Gastroesophageal sphincter (tissue), 4 donors: ENCODE results near the gene NUDT10. TPM values are rescaled to one million over a fixed set of nuclear protein-coding genes. Genes with fewer than 3 reads are reported as not detected.
"Not testable (repeated sequence)": the region's sequence is repeated elsewhere in the genome, so short reads cannot be mapped to it uniquely, and the experiment has no call there.

ENCODE experiments used
- ATAC-seq: fragments of 150-250 bp; one replicate; pipeline ENCODE4 v1.9.1; 2016; ENCODE audit warnings: mild to moderate bottlenecking, moderate library complexity
- H3K27ac ChIP-seq, 4 donors: fragments of 200-600 bp; sonication (generic) in 3 of 4; 1 replicate in 3 of 4; 2 replicates in 1 of 4; pipeline ENCODE4 v1.5.1; 2016 to 2019
- H3K27me3 ChIP-seq: fragments of 200-600 bp; sonication (generic); one replicate; pipeline ENCODE4 v1.5.1; 2019
- H3K36me3 ChIP-seq, 2 donors: fragments of 200-600 bp; sonication (generic); one replicate each; pipeline ENCODE4 v1.5.1; 2019; ENCODE audit warnings: control low read depth in 1 of 2
- H3K4me1 ChIP-seq, 3 donors: fragments of 200-600 bp; sonication (generic); 1 replicate in 2 of 3; 2 replicates in 1 of 3; pipeline ENCODE4 v1.5.1; 2016 to 2019; ENCODE audit warnings: control low read depth in 2 of 3
- H3K4me3 ChIP-seq, 2 donors: fragments of 200-600 bp; sonication (generic); one replicate each; pipeline ENCODE4 v1.5.1; 2019; ENCODE audit warnings: mild to moderate bottlenecking in 1 of 2, moderate library complexity in 1 of 2
- H3K9me3 ChIP-seq, 3 donors: fragments of 200-600 bp; sonication (generic); one replicate each; pipeline ENCODE4 v1.5.1; 2017 to 2019; ENCODE audit warnings: control low read depth in 2 of 3
- CTCF ChIP-seq, 4 experiments: fragments of 200-600 bp in 2 of 4; fragments of 450-650 bp in 2 of 4; sonication (generic) in 1 of 4; IDR thresholded peaks; one replicate each; pipeline ENCODE4 v1.5.1; 2017 to 2019; ENCODE audit warnings: antibody characterized with exemption in 4 of 4, mild to moderate bottlenecking in 2 of 4, moderate library complexity in 2 of 4
- EP300 ChIP-seq: sonication (generic); formaldehyde crosslinking; IDR thresholded peaks from one replicate; pipeline ENCODE4 v1.6.1; 2017; ENCODE audit warnings: antibody characterized with exemption, mild to moderate bottlenecking
- POLR2A ChIP-seq, 2 donors: fragments of 450-650 bp; IDR thresholded peaks; one replicate each; pipeline ENCODE4 v1.6.1; 2017; ENCODE audit warnings: antibody characterized with exemption in 2 of 2, mild to moderate bottlenecking in 2 of 2, moderate library complexity in 1 of 2
- POLR2AphosphoS5 ChIP-seq: sonication (generic); formaldehyde crosslinking; IDR thresholded peaks from one replicate; pipeline ENCODE4 v1.6.1; 2017; ENCODE audit warnings: antibody characterized with exemption
- WGBS, 2 donors: methylation state at CpG; one replicate each; pipeline ENCODE4 v1.1.5; 2018; ENCODE audit warnings: low coverage in 1 of 2; 5-methylcytosine and 5-hydroxymethylcytosine counted together
- total RNA-seq, 4 donors: library from RNA; depleted of rRNA; stranded (reverse); fragments of >200 nt; gene quantifications; one replicate each; pipeline ENCODE4 v1.1.0, GENCODE V29; 2016

NUDT10 gene
- total RNA-seq, result 1 to 10 TPM in 3 of 4 donors, under 1 TPM in 1; 0.78 to 5.9 (median 3.5) TPM

- WGBS, 2 donors, result 31% methylated on average over 5 of the region's 68 CpGs; no CpG with 5 or more reads in 1 of the 2 donors
- no peaks in the 10 kb centered on the region for H3K4me1 ChIP-seq
- no peaks in the 10 kb centered on the region for H3K36me3 ChIP-seq
- peak; percentile 75 for ATAC-seq
- H3K27ac ChIP-seq, result peak within 1 kb of the TSS in 2 of 4 donors; percentile 43 to 57
- H3K9me3 ChIP-seq, result no peaks in the 10 kb centered on the region
- H3K27me3 ChIP-seq, result no peaks in the 10 kb centered on the region
- TF ChIP-seq POLR2A (IDR thresholded peaks at IDR 0.05), result no peak
- no peak for TF ChIP-seq EP300
- TF ChIP-seq POLR2AphosphoS5, result no peak
- no peak for TF ChIP-seq CTCF (IDR thresholded peaks at IDR 0.05)
- H3K4me3 ChIP-seq, result peak within 1 kb of the TSS; percentile 54 to 56
These were observed at the start of gene NUDT10 for GRCh38 chrX:51332188-51332942. Gene NUDT10, plus strand, starts transcription at chrX:51332822. Its CDS starts 144 bp downstream, at chrX:51332966.

DNA sequence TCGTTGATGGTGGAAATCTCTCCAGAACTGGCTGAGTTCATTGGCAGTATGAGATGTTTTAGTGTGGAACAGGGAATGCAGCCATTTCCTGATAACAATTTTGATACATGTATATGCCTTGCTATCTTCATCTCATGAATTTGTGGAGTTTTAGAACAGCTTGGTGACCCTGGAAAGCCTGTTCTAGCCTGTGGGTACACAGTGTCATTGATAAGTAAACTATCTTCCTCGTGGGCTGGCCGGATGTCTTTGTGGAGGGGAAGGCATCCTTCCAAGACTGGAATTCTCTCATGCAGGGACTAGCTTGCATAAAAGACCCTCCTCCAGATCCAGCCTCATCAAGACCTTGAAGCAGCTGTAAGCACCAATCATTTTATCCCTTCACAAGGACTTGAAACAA lies 40.2 kb upstream of the NUDT10 start:
- H3K4me1 ChIP-seq, result no peaks in the 10 kb centered on the region
- TF ChIP-seq POLR2A (IDR thresholded peaks at IDR 0.05), result no peak
- no peak for TF ChIP-seq POLR2AphosphoS5
- no peak for TF ChIP-seq CTCF (IDR thresholded peaks at IDR 0.05)
- no peak for TF ChIP-seq EP300
- no peak for ATAC-seq
- no peaks in the 10 kb centered on the region for H3K9me3 ChIP-seq
- WGBS, 2 donors, result 0 to 74% methylated on average over 2 to 3 of the region's 3 CpGs
- H3K27me3 ChIP-seq, result no peaks in the 10 kb centered on the region
- no peak overlapping the region for H3K4me3 ChIP-seq
- H3K27ac ChIP-seq, result no peak overlapping the region
- H3K36me3 ChIP-seq, result no peaks in the 10 kb centered on the region

DNA sequence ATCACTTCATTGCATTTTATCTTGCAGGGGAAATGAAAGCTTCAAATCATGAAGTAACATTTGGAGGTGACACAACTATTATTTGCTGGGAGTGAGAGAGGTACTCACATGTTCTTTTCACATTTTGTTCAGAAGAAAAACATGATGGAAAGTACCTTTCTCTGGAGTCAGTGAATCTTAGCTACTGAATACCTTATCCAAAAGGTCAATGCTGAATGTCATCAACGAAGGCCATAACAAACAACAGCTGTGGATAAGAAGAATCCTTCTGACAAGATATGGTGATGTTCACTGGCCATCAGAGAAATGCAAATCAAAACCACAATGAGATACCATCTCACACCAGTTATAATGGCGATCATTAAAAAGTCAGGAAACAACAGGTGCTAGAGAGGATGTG lies 36.5 kb upstream of the NUDT10 start:
- Histone ChIP-seq H3K36me3 (no peaks in the 10 kb centered on the region), H3K27ac (no peak overlapping the region), H3K9me3 (no peaks in the 10 kb centered on the region), H3K27me3 (no peaks in the 10 kb centered on the region), H3K4me3 (no peak overlapping the region), H3K4me1 (no peaks in the 10 kb centered on the region)
- no peak for TF ChIP-seq CTCF (IDR thresholded peaks at IDR 0.05)
- no peak for TF ChIP-seq EP300
- no peak for TF ChIP-seq POLR2A (IDR thresholded peaks at IDR 0.05)
- TF ChIP-seq POLR2AphosphoS5, result no peak
- ATAC-seq, result no peak
- WGBS, 2 donors, result 67% methylated on average over 1 of the region's 2 CpGs; no CpG with 5 or more reads in 1 of the 2 donors

GRCh38 chrX:51316271-51316670 lies 16.4 kb upstream of the NUDT10 start:
- no peaks in the 10 kb centered on the region for H3K9me3 ChIP-seq
- H3K27me3 ChIP-seq, result no peaks in the 10 kb centered on the region
- H3K4me1 ChIP-seq, result no peaks in the 10 kb centered on the region
- H3K4me3 ChIP-seq, result no peak overlapping the region
- WGBS, 2 donors, result 100% methylated on average over 1 of the region's 1 CpG
- H3K36me3 ChIP-seq, result no peaks in the 10 kb centered on the region
- TF ChIP-seq EP300 (no peak), POLR2A (IDR thresholded peaks at IDR 0.05) (no peak), CTCF (IDR thresholded peaks at IDR 0.05) (no peak), POLR2AphosphoS5 (no peak)
- no peak for ATAC-seq
- H3K27ac ChIP-seq, result no peak overlapping the region

DNA sequence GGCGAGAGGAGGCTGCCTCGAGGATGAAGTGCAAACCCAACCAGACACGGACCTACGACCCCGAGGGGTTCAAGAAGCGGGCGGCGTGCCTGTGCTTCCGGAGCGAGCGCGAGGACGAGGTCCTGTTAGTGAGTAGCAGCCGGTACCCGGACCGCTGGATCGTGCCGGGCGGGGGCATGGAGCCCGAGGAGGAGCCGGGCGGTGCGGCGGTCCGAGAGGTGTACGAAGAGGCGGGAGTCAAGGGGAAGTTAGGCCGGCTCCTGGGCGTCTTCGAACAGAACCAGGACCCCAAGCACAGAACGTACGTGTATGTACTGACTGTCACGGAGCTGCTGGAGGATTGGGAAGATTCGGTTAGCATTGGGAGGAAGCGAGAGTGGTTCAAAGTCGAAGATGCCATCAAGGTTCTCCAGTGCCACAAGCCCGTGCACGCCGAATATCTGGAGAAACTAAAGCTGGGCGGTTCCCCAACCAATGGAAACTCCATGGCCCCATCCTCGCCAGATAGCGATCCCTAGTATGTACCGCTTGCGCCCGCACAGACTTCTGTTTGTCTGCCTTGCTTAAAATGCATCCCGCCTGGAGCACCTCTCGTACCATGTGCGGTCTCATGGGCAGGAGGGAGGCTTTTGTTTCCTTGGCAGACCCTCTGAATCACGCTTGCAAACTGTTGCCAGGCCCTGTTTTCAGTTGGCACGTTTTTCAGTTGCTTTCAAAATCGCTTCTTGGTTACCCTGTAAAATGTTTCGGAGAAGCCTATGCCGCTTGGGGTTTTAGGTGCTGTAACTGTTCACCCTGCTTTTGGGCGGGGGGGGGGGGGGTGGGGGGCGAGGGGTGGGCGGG lies 542 bp downstream of the NUDT10 start:
- ATAC-seq, result peak; percentile 32
- Histone ChIP-seq H3K4me3 (peak overlapping the region; percentile 54 to 56), H3K27ac (peak overlapping the region in 2 of 4 donors; percentile 43 to 57)
- H3K27me3 ChIP-seq, H3K9me3 ChIP-seq, H3K36me3 ChIP-seq, H3K4me1 ChIP-seq: not testable (repeated sequence)
- 80% methylated on average over 3 of the region's 56 CpGs; no CpG with 5 or more reads in 1 of the 2 donors for WGBS, 2 donors
